HepG2 (cell line): ENCODE measurements around the gene ENTPD6. TPM values are rescaled to one million over a fixed set of nuclear protein-coding genes. Genes with fewer than 3 reads are reported as not detected.
A peak's percentile ranks its signal among the peaks of the same experiment; 100 is the strongest.

Experiments
- AFF4 ChIP-seq: sonication (generic); formaldehyde crosslinking; IDR thresholded peaks from 2 replicates; pipeline ENCODE4 v1.4.0; 2020; ENCODE audit warnings: missing genetic modification reagents
- ATRX ChIP-seq: sonication (generic); formaldehyde crosslinking; IDR thresholded peaks from 2 replicates; pipeline ENCODE4 v1.4.0; 2020; ENCODE audit warnings: missing genetic modification reagents, borderline replicate concordance
- BORCS8-MEF2B ChIP-seq: sonication (generic); formaldehyde crosslinking; IDR thresholded peaks from 2 replicates; pipeline ENCODE4 v1.8.0; 2022; ENCODE audit warnings: mild to moderate bottlenecking, missing genetic modification reagents
- CCDC6 ChIP-seq: sonication (generic); formaldehyde crosslinking; IDR thresholded peaks from 2 replicates; pipeline ENCODE4 v1.8.1; 2022; ENCODE audit warnings: mild to moderate bottlenecking, missing genetic modification reagents, moderate library complexity
- CTCF ChIP-seq: sonication (generic); formaldehyde crosslinking; IDR thresholded peaks from 2 replicates; pipeline ENCODE4 v1.5.0; 2020; ENCODE audit warnings: mild to moderate bottlenecking, missing genetic modification reagents, moderate library complexity
- DRAP1 ChIP-seq: IDR thresholded peaks from 2 replicates; pipeline ENCODE4 v1.6.1; 2016; ENCODE audit warnings: missing genetic modification reagents, missing compliant biosample characterization
- FIP1L1 ChIP-seq: fragments of 200-400 bp; formaldehyde crosslinking; IDR thresholded peaks from 2 replicates; pipeline ENCODE4 v1.6.1; 2018; ENCODE audit warnings: low read depth, mild to moderate bottlenecking, low read length, moderate library complexity, borderline replicate concordance; ENCODE audit not compliant: insufficient read depth
- FLYWCH1 ChIP-seq: sonication (generic); formaldehyde crosslinking; IDR thresholded peaks from 2 replicates; pipeline ENCODE4 v1.8.1; 2023; ENCODE audit warnings: mild to moderate bottlenecking, missing genetic modification reagents
- FOXC1 ChIP-seq: sonication (generic); formaldehyde crosslinking; IDR thresholded peaks from 2 replicates; pipeline ENCODE4 v1.8.0; 2022; ENCODE audit warnings: mild to moderate bottlenecking, missing genetic modification reagents, borderline replicate concordance
- HNF4G ChIP-seq, 2 experiments: sonication (generic) in 1 of 2; formaldehyde crosslinking in 1 of 2; IDR thresholded peaks; 2 replicates each; pipeline versions ENCODE4 v1.4.0 to v1.6.1; 2011 to 2020; ENCODE audit warnings: borderline replicate concordance in 2 of 2, low read depth in 2 of 2, mild to moderate bottlenecking in 2 of 2, low read length in 1 of 2, missing genetic modification reagents in 1 of 2, moderate library complexity in 1 of 2
- HOMEZ ChIP-seq: IDR thresholded peaks from 2 replicates; pipeline ENCODE4 v1.6.1; 2016; ENCODE audit warnings: low read depth
- IRX3 ChIP-seq: sonication (generic); formaldehyde crosslinking; IDR thresholded peaks from 2 replicates; pipeline ENCODE4 v1.8.1; 2023; ENCODE audit warnings: mild to moderate bottlenecking, low read depth, missing genetic modification reagents, borderline replicate concordance
- MAFK ChIP-seq, 2 experiments: IDR thresholded peaks in 1 of 2; conservative IDR thresholded peaks in 1 of 2; 2 replicates each; pipeline ENCODE4 v1.6.1; 2011; ENCODE audit warnings: improper control_type of control experiment in 2 of 2, low read length in 2 of 2
- NBN ChIP-seq: fragments of 450-650 bp; conservative IDR thresholded peaks from 2 replicates; pipeline ENCODE4 v1.6.1; 2017
- NFIB ChIP-seq: sonication (generic); formaldehyde crosslinking; IDR thresholded peaks from 2 replicates; pipeline ENCODE4 v1.9.0; 2021; ENCODE audit warnings: missing genetic modification reagents, mild to moderate bottlenecking, borderline replicate concordance
- PAWR ChIP-seq: sonication (generic); formaldehyde crosslinking; IDR thresholded peaks from 2 replicates; pipeline ENCODE4 v1.4.0; 2020; ENCODE audit warnings: missing genetic modification reagents, mild to moderate bottlenecking, borderline replicate concordance
- RFX5 ChIP-seq: IDR thresholded peaks from 2 replicates; pipeline ENCODE4 v1.6.1; 2011; ENCODE audit warnings: low read depth, low read length, improper control_type of control experiment
- ZFP36L2 ChIP-seq: sonication (generic); formaldehyde crosslinking; IDR thresholded peaks from 2 replicates; pipeline ENCODE4 v1.4.0; 2020; ENCODE audit warnings: missing genetic modification reagents
- ZFY ChIP-seq: sonication (generic); formaldehyde crosslinking; IDR thresholded peaks from 2 replicates; pipeline ENCODE4 v1.4.0; 2020; ENCODE audit warnings: missing genetic modification reagents
- ZKSCAN1 ChIP-seq: fragments of 150-350 bp; IDR thresholded peaks from 2 replicates; pipeline ENCODE4 v1.6.1; 2014; ENCODE audit warnings: low read length
- ZNF282 ChIP-seq: fragments of 450-650 bp; IDR thresholded peaks from 2 replicates; pipeline ENCODE4 v1.6.1; 2018; ENCODE audit not compliant: partially characterized antibody
- ZNF678 ChIP-seq: sonication (generic); formaldehyde crosslinking; IDR thresholded peaks from 2 replicates; pipeline ENCODE4 v1.4.0; 2020; ENCODE audit warnings: mild to moderate bottlenecking, missing genetic modification reagents
- ZSCAN20 ChIP-seq: sonication (generic); formaldehyde crosslinking; IDR thresholded peaks from 2 replicates; pipeline ENCODE4 v1.4.0; 2020; ENCODE audit warnings: missing genetic modification reagents, mild to moderate bottlenecking, borderline replicate concordance
- polyA plus RNA-seq, 8 experiments: library from polyadenylated mRNA; depleted of rRNA in 3 of 8; stranded (reverse) in 7 of 8; unstranded in 1 of 8; fragments of >200 nt; fragmentation: Illumina TruSeq in 4 of 8; extraction: Trizol in 4 of 8; gene quantifications; 2 replicates each; pipeline versions ENCODE4 v1.2.1 to v1.2.3, GENCODE V29; 2011 to 2016; ENCODE audit warnings: low read depth in 4 of 8, missing spikeins in 1 of 8, mixed read lengths in 1 of 8; ENCODE audit not compliant: insufficient read depth in 1 of 8
- total RNA-seq, 5 experiments: library from RNA; depleted of rRNA; stranded (reverse); fragments of >200 nt; fragmentation: Illumina TruSeq; extraction: Trizol; gene quantifications; 2 replicates each; pipeline ENCODE4 v1.2.3, GENCODE V29; 2016; ENCODE audit warnings: low read depth in 1 of 5

ENTPD6 gene
- total and polyA plus RNA-seq, 2 of the 13 experiments (the other 11 are each of a cell fraction or from before 2014, with no cell fraction given), result 164 to 172 TPM

- TF ChIP-seq ZFY (CRISPR knock-in tag) (no peak; the same call in 1 of the 2 replicates), NFIB (CRISPR knock-in tag) (no peak), ZKSCAN1 (no peak), IRX3 (CRISPR knock-in tag) (no peak), FOXC1 (peak; percentile 71; the same call in 1 of the 2 replicates), ZSCAN20 (CRISPR knock-in tag) (no peak), CTCF (CRISPR knock-in tag) (peak; percentile 99), AFF4 (CRISPR knock-in tag) (no peak), RFX5 (no peak), CCDC6 (CRISPR knock-in tag) (peak; percentile 80; the same call in 1 of the 2 replicates), ZNF678 (peak; percentile 83; the same call in 1 of the 2 replicates), NBN (no peak), FIP1L1 (0 out of 2 replicates have a peak, but pooled peaks have one; percentile 53), BORCS8-MEF2B (CRISPR knock-in tag) (peak; percentile 39; the same call in 1 of the 2 replicates), HNF4G (IDR thresholded peaks at IDR 0.05; ENCODE audit: borderline replicate concordance, low read depth, low read length) (no peak), HNF4G (CRISPR knock-in tag; IDR thresholded peaks at IDR 0.05; ENCODE audit: borderline replicate concordance, low read depth) (peak; percentile 54; the same call in 1 of the 2 replicates), HOMEZ (peak; percentile 21; the same call in 1 of the 2 replicates), MAFK (conservative IDR thresholded peaks at IDR 0.05 in 1 of 2, IDR thresholded peaks at IDR 0.05 in 1 of 2; ENCODE audit: low read length in 2 of 2) (no peak), DRAP1 (CRISPR knock-in tag) (no peak), ZNF282 (no peak), ZFP36L2 (CRISPR knock-in tag) (no peak), PAWR (no peak), FLYWCH1 (CRISPR knock-in tag) (no peak), ATRX (no peak)
Observed at GRCh38 chr20:25247000-25247517, 51.5 kb downstream of the ENTPD6 start (continued).
